Astrocyte (in vitro differentiated cells and primary cell): ENCODE results near the gene GNG14.
"Not testable (repeated sequence)": the region's sequence is repeated elsewhere in the genome, so short reads cannot be mapped to it uniquely, and the experiment has no call there.

Source experiments
- EZH2 ChIP-seq: IDR thresholded peaks from 2 replicates; pipeline ENCODE4 v1.6.1; 2012; ENCODE audit warnings: mild to moderate bottlenecking, low read length, inconsistent platforms; ENCODE audit not compliant: insufficient read depth
- TF ChIP-seq, protein P1 (sequence below): IDR thresholded peaks from 2 replicates; pipeline ENCODE4 v1.5.1; 2011; ENCODE audit warnings: low read depth, mild to moderate bottlenecking, inconsistent platforms, low read length, moderate library complexity; ENCODE audit not compliant: insufficient read depth

DNA sequence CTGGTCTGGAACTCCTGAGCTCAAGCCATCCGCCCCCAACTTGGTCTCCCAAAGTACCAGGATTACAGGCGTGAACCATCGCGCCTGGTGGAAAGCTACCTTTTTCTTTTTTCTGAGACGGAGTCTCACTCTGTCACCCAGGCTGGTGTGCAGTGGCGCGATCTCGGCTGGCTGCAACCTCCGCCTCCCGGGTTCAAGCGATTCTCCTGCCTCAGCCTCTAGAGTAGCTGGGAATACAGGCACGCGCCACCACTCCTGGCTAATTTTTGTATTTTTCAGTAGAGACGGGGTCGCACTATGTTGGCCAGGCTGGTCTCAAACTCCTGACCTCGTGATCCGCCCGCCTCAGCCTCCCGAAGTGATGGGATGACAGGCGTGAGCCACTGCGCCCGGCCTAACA, 9.6 kb downstream of the GNG14 start:
- TF ChIP-seq, protein P1, sequence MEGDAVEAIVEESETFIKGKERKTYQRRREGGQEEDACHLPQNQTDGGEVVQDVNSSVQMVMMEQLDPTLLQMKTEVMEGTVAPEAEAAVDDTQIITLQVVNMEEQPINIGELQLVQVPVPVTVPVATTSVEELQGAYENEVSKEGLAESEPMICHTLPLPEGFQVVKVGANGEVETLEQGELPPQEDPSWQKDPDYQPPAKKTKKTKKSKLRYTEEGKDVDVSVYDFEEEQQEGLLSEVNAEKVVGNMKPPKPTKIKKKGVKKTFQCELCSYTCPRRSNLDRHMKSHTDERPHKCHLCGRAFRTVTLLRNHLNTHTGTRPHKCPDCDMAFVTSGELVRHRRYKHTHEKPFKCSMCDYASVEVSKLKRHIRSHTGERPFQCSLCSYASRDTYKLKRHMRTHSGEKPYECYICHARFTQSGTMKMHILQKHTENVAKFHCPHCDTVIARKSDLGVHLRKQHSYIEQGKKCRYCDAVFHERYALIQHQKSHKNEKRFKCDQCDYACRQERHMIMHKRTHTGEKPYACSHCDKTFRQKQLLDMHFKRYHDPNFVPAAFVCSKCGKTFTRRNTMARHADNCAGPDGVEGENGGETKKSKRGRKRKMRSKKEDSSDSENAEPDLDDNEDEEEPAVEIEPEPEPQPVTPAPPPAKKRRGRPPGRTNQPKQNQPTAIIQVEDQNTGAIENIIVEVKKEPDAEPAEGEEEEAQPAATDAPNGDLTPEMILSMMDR: not testable (repeated sequence)
- TF ChIP-seq EZH2: not testable (repeated sequence)
